Tibial nerve (tissue), 4 donors: ENCODE results near the gene FANCD2.

Experiments used
- CTCF ChIP-seq, 5 experiments: fragments of 200-600 bp in 3 of 5; fragments of 450-650 bp in 2 of 5; sonication (generic) in 3 of 5; IDR thresholded peaks; one replicate each; pipeline ENCODE4 v1.5.1; 2016 to 2019; ENCODE audit warnings: antibody characterized with exemption in 5 of 5, mild to moderate bottlenecking in 3 of 5, moderate library complexity in 2 of 5
- EP300 ChIP-seq, 2 donors: sonication (generic); formaldehyde crosslinking; IDR thresholded peaks; one replicate each; pipeline ENCODE4 v1.6.1; 2017; ENCODE audit warnings: antibody characterized with exemption in 2 of 2, mild to moderate bottlenecking in 1 of 2
- POLR2A ChIP-seq, 2 donors: fragments of 450-650 bp; IDR thresholded peaks; one replicate each; pipeline ENCODE4 v1.6.1; 2017; ENCODE audit warnings: antibody characterized with exemption in 2 of 2, mild to moderate bottlenecking in 2 of 2, moderate library complexity in 2 of 2

- TF ChIP-seq CTCF (IDR thresholded peaks at IDR 0.05) (no peak), POLR2A (IDR thresholded peaks at IDR 0.05) (no peak), EP300 (IDR thresholded peaks at IDR 0.05) (no peak)
These were observed 110.3 kb downstream of the FANCD2 start for GRCh38 chr3:10136426-10137005.
